K562 (cell line): ENCODE results near the gene SORCS2. TPM values are rescaled to one million over a fixed set of nuclear protein-coding genes. Genes with fewer than 3 reads are reported as not detected.

ENCODE experiments used
- ATAC-seq: fragments of 200-7000 bp; cut with Tn5 transposase; 3 replicates; pipeline ENCODE4 v1.9.1; 2020; ENCODE audit warnings: moderate library complexity
- BruUV-seq: library from RNA; stranded (reverse); fragments of 400-500 nt; replicated peaks from 2 replicates; lab custom pipeline; 2021; lab: Mats Ljungman, UMichigan
- CTCF ChIA-PET: fragments of 300-600 bp; formaldehyde crosslinking; extraction: SDS; loops from one replicate; lab custom pipeline; 2021; ENCODE audit warnings: low intra/inter-chr PET ratio; lab: Yijun Ruan, JAX
- POLR2A ChIA-PET: fragments of 300-600, 350-650 bp; sonication (Branson Sonifier 250); formaldehyde crosslinking; extraction: SDS; loops from one replicate; lab custom pipeline; 2021; ENCODE audit warnings: antibody characterized with exemption, inconsistent platforms; lab: Yijun Ruan, JAX
- DNase-seq, 4 experiments: peaks; one replicate each; pipeline versions ENCODE4 v3.0.0 to v3.0.0-alpha.2; 2011 to 2018; ENCODE audit warnings: low spot score in 3 of 4, mixed read lengths in 3 of 4; ENCODE audit errors: extremely low read depth in 1 of 4
- FAIRE-seq: peaks from 2 replicates; lab custom pipeline; 2011; peaks lifted over from hg19 to GRCh38; lab: Jason Lieb, UNC
- H2AFZ ChIP-seq: 2 replicates; pipeline ENCODE4 v1.6.0; 2011; ENCODE audit warnings: low read depth, low read length, control low read depth, inconsistent platforms
- H3K27ac ChIP-seq: fragments of 200-600 bp; 3 replicates; pipeline ENCODE4 v1.8.0; 2011; ENCODE audit warnings: low read depth, mild to moderate bottlenecking, control low read depth, inconsistent platforms, low read length, moderate library complexity, mixed read lengths; ENCODE audit errors: extremely low read depth
- H3K27me3 ChIP-seq, 2 experiments: fragments of 300-600 bp in 1 of 2; 2 replicates in 1 of 2; 3 replicates in 1 of 2; pipeline versions ENCODE4 v1.6.0 to v1.8.0; 2011; ENCODE audit warnings: inconsistent platforms in 2 of 2, low read length in 2 of 2, mild to moderate bottlenecking in 1 of 2, mixed read lengths in 1 of 2, moderate library complexity in 1 of 2; ENCODE audit not compliant: control insufficient read depth in 2 of 2, insufficient read depth in 2 of 2
- H3K36me3 ChIP-seq: fragments of 300-600 bp; 3 replicates; pipeline ENCODE4 v1.8.0; 2011; ENCODE audit warnings: mild to moderate bottlenecking, low read length, inconsistent platforms; ENCODE audit not compliant: control insufficient read depth, insufficient read depth
- H3K4me1 ChIP-seq, 2 experiments: fragments of 200-600 bp in 1 of 2; replicated peaks in 1 of 2; 2 replicates in 1 of 2; 3 replicates in 1 of 2; pipeline versions ENCODE4 v1.5.1 to v1.8.0; 2011; ENCODE audit warnings: inconsistent platforms in 2 of 2, low read length in 2 of 2, mild to moderate bottlenecking in 1 of 2, mixed read lengths in 1 of 2, moderate library complexity in 1 of 2; ENCODE audit not compliant: control insufficient read depth in 2 of 2, insufficient read depth in 2 of 2
- H3K4me2 ChIP-seq: 2 replicates; pipeline ENCODE4 v1.6.1; 2011; ENCODE audit warnings: low read length, control low read depth, inconsistent platforms, mixed read lengths; ENCODE audit not compliant: insufficient read depth
- H3K4me3 ChIP-seq: fragments of 200-600 bp; sonication (generic), shearing (Covaris generic); 2 replicates; pipeline ENCODE4 v1.5.1; 2016; ENCODE audit warnings: control low read depth, inconsistent platforms
- H3K79me2 ChIP-seq: fragments of 200-600 bp; 3 replicates; pipeline ENCODE4 v1.8.0; 2011; ENCODE audit warnings: low read length, inconsistent platforms; ENCODE audit not compliant: control insufficient read depth, insufficient read depth
- H3K9ac ChIP-seq, 2 experiments: 2 replicates each; pipeline versions ENCODE4 v1.6.0 to v1.6.1; 2011; ENCODE audit warnings: low read depth in 2 of 2, low read length in 2 of 2, control low read depth in 1 of 2, inconsistent platforms in 1 of 2, mild to moderate bottlenecking in 1 of 2, mixed read lengths in 1 of 2; ENCODE audit not compliant: insufficient read depth in 1 of 2
- H3K9me1 ChIP-seq: one replicate; pipeline ENCODE4 v1.6.0; 2011; ENCODE audit warnings: inconsistent platforms, mild to moderate bottlenecking, low read length, moderate library complexity; ENCODE audit not compliant: control insufficient read depth, insufficient read depth
- H3K9me3 ChIP-seq: replicated peaks from 2 replicates; pipeline ENCODE4 v1.5.1; 2011; ENCODE audit warnings: low read depth, low read length, inconsistent platforms; ENCODE audit not compliant: control insufficient read depth, insufficient read depth
- H4K20me1 ChIP-seq: replicated peaks from 2 replicates; pipeline ENCODE4 v1.6.1; 2011; ENCODE audit warnings: low read length, inconsistent platforms, mixed read lengths; ENCODE audit not compliant: control insufficient read depth, insufficient read depth
- GTF2B ChIP-seq: IDR thresholded peaks from 2 replicates; pipeline ENCODE4 v1.6.1; 2011; ENCODE audit not compliant: insufficient read length; ENCODE audit errors: extremely low read depth
- HDAC2 ChIP-seq: fragments of 450-650 bp; IDR thresholded peaks from 2 replicates; pipeline ENCODE4 v1.6.1; 2016; ENCODE audit warnings: mild to moderate bottlenecking
- HSF4 ChIP-seq: fragments of 250-450 bp; sonication (Bioruptor Pico); IDR thresholded peaks from 2 replicates; pipeline ENCODE4 v2.1.2; 2022; ENCODE audit warnings: mild to moderate bottlenecking, moderate library complexity, borderline replicate concordance
- KAT2B ChIP-seq: IDR thresholded peaks from one replicate; pipeline ENCODE4 v1.6.1; 2012; ENCODE audit warnings: low read depth, mild to moderate bottlenecking, control low read depth, inconsistent platforms, low read length, moderate library complexity
- MCM2 ChIP-seq: fragments of 450-650 bp; IDR thresholded peaks from 2 replicates; pipeline ENCODE4 v1.6.1; 2017; ENCODE audit warnings: low read depth, mild to moderate bottlenecking
- PHF21A ChIP-seq: fragments of 450-650 bp; IDR thresholded peaks from 2 replicates; pipeline ENCODE4 v1.6.1; 2017; ENCODE audit warnings: low read depth, borderline replicate concordance
- PHTF2 ChIP-seq: fragments of 250-450 bp; sonication (Bioruptor Pico); IDR thresholded peaks from 2 replicates; pipeline ENCODE4 v1.5.0; 2021; ENCODE audit warnings: mild to moderate bottlenecking
- SMARCC2 ChIP-seq: fragments of 450-650 bp; IDR thresholded peaks from 2 replicates; pipeline ENCODE4 v1.6.1; 2017; ENCODE audit warnings: antibody characterized with exemption, moderate library complexity, mild to moderate bottlenecking, low read depth
- ZNF174 ChIP-seq: fragments of 250-450 bp; sonication (Bioruptor Pico); IDR thresholded peaks from 2 replicates; pipeline ENCODE4 v1.4.0; 2020; ENCODE audit warnings: mild to moderate bottlenecking
- ZNF324 ChIP-seq: fragments of 250-450 bp; sonication (Bioruptor Pico); IDR thresholded peaks from 2 replicates; pipeline ENCODE4 v1.4.0; 2020; ENCODE audit warnings: mild to moderate bottlenecking
- ZNF639 ChIP-seq, 2 experiments: fragments of 200-800 bp in 1 of 2; sonication (Bioruptor generic) in 1 of 2; sonication (generic) in 1 of 2; formaldehyde crosslinking in 1 of 2; IDR thresholded peaks in 1 of 2; conservative IDR thresholded peaks in 1 of 2; 2 replicates each; pipeline versions ENCODE4 v1.5.0 to v1.6.1; 2016 to 2020; ENCODE audit warnings: missing compliant biosample characterization in 1 of 2, missing genetic modification characterization in 1 of 2, missing genetic modification reagents in 1 of 2
- ZNF75A ChIP-seq: fragments of 450-650 bp; formaldehyde crosslinking; IDR thresholded peaks from 2 replicates; pipeline ENCODE4 v1.4.0; 2020; ENCODE audit warnings: mild to moderate bottlenecking
- WGBS: fragments of 100-300 bp; shearing (Covaris generic); methylation state at CpG from one replicate; pipeline ENCODE4 v1.1.6; 2016; ENCODE audit warnings: low coverage, mixed read lengths; ENCODE audit not compliant: insufficient coverage; ENCODE audit errors: missing lambda C conversion rate; 5-methylcytosine and 5-hydroxymethylcytosine counted together
- in situ Hi-C: fragments of 300-500 bp; cut with MboI; formaldehyde crosslinking; loops from 4 replicates; pipeline ENCODE4 v1.15.0; 2018; ENCODE audit warnings: inconsistent platforms, mixed read lengths
- intact Hi-C: fragments of 100-400 bp; cut with micrococcal nuclease; formaldehyde crosslinking; loops from 2 replicates; pipeline ENCODE4 v1.14.2; 2022
- polyA plus RNA-seq, 8 experiments: library from polyadenylated mRNA; depleted of rRNA in 4 of 8; stranded (reverse) in 5 of 8; unstranded in 3 of 8; fragments of >200 nt; fragmentation: Nextera tagmentation in 2 of 8; fragmentation: Illumina TruSeq in 1 of 8; extraction: Ambion mirVana in 2 of 8; extraction: Trizol in 1 of 8; gene quantifications; 2 replicates each; pipeline versions ENCODE4 v1.2.1 to v1.2.3, GENCODE V29; 2011 to 2014; ENCODE audit warnings: inconsistent platforms in 1 of 8, missing spikeins in 1 of 8
- total RNA-seq, 7 experiments: library from RNA; depleted of rRNA in 6 of 7; stranded (reverse); fragments of >200 nt in 6 of 7; fragmentation: Illumina TruSeq in 2 of 7; extraction: Trizol in 2 of 7; gene quantifications; 2 replicates each; pipeline versions ENCODE4 v1.2.1 to v1.2.3, GENCODE V29; 2011 to 2021; ENCODE audit warnings: low replicate concordance in 1 of 7
- TF ChIP-seq, protein P1 (sequence below): IDR thresholded peaks from 2 replicates; pipeline ENCODE4 v1.6.1; 2012; ENCODE audit warnings: low read depth, low read length, improper control_type of control experiment, borderline replicate concordance

SORCS2 gene
- total and polyA plus RNA-seq, 9 of the 15 experiments (the other 6 are each of a cell fraction or from before 2014, with no cell fraction given): not detected

GRCh38 chr4:7389719-7390118 lies 197.4 kb downstream of the SORCS2 start (continued):
- TF ChIP-seq, protein P1, sequence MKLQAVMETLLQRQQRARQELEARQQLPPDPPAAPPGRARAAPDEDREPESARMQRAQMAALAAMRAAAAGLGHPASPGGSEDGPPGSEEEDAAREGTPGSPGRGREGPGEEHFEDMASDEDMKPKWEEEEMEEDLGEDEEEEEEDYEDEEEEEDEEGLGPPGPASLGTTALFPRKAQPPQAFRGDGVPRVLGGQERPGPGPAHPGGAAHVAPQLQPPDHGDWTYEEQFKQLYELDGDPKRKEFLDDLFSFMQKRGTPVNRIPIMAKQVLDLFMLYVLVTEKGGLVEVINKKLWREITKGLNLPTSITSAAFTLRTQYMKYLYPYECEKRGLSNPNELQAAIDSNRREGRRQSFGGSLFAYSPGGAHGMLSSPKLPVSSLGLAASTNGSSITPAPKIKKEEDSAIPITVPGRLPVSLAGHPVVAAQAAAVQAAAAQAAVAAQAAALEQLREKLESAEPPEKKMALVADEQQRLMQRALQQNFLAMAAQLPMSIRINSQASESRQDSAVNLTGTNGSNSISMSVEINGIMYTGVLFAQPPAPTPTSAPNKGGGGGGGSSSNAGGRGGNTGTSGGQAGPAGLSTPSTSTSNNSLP: no peak
- TF ChIP-seq ZNF639 (CRISPR knock-in tag; conservative IDR thresholded peaks at IDR 0.05 in 1 of 2, IDR thresholded peaks at IDR 0.05 in 1 of 2): no peak
- no peak for TF ChIP-seq PHTF2 (CRISPR knock-in tag)

DNA sequence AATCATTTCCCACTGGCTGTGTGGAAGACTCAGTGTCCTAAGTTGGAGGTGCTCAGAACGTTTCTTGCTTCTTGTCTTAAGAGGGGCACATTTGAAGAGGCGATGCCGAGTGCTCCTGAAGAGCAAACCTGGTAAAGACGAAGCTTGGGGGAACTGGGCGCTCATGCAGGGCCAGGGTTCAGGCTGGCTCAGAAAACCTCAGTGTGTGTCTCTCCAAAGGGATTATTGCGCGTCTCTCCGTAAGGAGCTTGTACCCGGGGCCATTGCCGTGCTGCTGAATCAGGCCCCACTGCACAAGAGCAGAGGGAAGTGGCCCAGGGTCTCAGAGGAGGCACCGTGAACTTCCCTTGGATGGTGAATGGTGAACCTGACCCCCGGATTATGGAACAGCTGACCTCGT lies 198.0 kb downstream of the SORCS2 start:
- no peak overlapping the region for H3K9ac ChIP-seq
- DNase-seq: no peak
- no peak overlapping the region for H3K4me3 ChIP-seq
- no peak overlapping the region for H3K4me2 ChIP-seq
- H4K20me1 ChIP-seq: 0 out of 2 replicates have a peak, but pooled peaks cover 5% of the 10 kb centered on the region
- H3K36me3 ChIP-seq: no peaks in the 10 kb centered on the region
- no peak overlapping the region for H2AFZ ChIP-seq
- no peaks in the 10 kb centered on the region for H3K79me2 ChIP-seq
- 0% methylated on average over 13 of the region's 13 CpGs for WGBS
- H3K9me1 ChIP-seq: no peaks in the 10 kb centered on the region
- no peak for FAIRE-seq
- POLR2A ChIA-PET: no interaction called here
- in situ Hi-C loops (no loop called here), intact Hi-C loops (no loop called here)
- no TSS peak for BruUV-seq
- no peaks in the 10 kb centered on the region; a peak in 1 of 5 replicates for H3K4me1 ChIP-seq
- no peak for ATAC-seq
- H3K27me3 ChIP-seq: peaks cover 10 to 48% of the 10 kb centered on the region in 2 experiments; a peak in 4 of 5 replicates
- TF ChIP-seq ZNF324 (CRISPR knock-in tag) (no peak), HSF4 (CRISPR knock-in tag) (no peak), SMARCC2 (no peak), PHF21A (no peak), HDAC2 (no peak), GTF2B (no peak), ZNF174 (CRISPR knock-in tag) (no peak), KAT2B (no peak), MCM2 (no peak), ZNF75A (CRISPR knock-in tag) (no peak)
- 0 out of 2 replicates have a peak, but pooled peaks cover 2% of the 10 kb centered on the region for H3K9me3 ChIP-seq
- no peak overlapping the region for H3K27ac ChIP-seq
- CTCF ChIA-PET: no interaction called here
